ENCODE data around the gene RHOT1. TPM values are rescaled to one million over a fixed set of nuclear protein-coding genes. Genes with fewer than 3 reads are reported as not detected.

RHOT1 gene
- total RNA-seq, 1 donor from 2014 or later: 17.2 TPM

GRCh38 chr17:32158870-32159585 is 16.7 kb downstream of the RHOT1 start:
- intact Hi-C loops (cut with DNase I): no loop called here
- no peak for DNase-seq (ENCODE audit: low spot score in 2 of 2)
- Histone ChIP-seq H3K4me1 (peaks cover 0 to 3% of the 10 kb centered on the region in 2 donors), H3K36me3 (peaks cover 13 to 19% of the 10 kb centered on the region in 2 donors), H3K9me3 (no peaks in the 10 kb centered on the region), H3K27me3 (no peaks in the 10 kb centered on the region), H3K27ac (no peak overlapping the region), H3K4me3 (no peak overlapping the region)
- no peak for TF ChIP-seq CTCF (IDR thresholded peaks at IDR 0.05)

- H3K4me1 ChIP-seq: peaks cover 0 to 3% of the 10 kb centered on the region in 2 donors
- H3K27me3 ChIP-seq: no peaks in the 10 kb centered on the region
- peaks cover 10 to 25% of the 10 kb centered on the region in 2 donors for H3K36me3 ChIP-seq
- H3K4me3 ChIP-seq: no peak overlapping the region
- H3K9me3 ChIP-seq: no peaks in the 10 kb centered on the region
- DNase-seq (ENCODE audit: low spot score in 2 of 2): no peak
- TF ChIP-seq CTCF (IDR thresholded peaks at IDR 0.05): no peak
- H3K27ac ChIP-seq: no peak overlapping the region
- intact Hi-C loops (cut with DNase I): no loop called here
Measured at GRCh38 chr17:32159586-32160438, 17.5 kb downstream of the RHOT1 start.

- intact Hi-C loops (cut with DNase I): no loop called here
- Histone ChIP-seq H3K4me1 (peaks cover 0 to 3% of the 10 kb centered on the region in 2 donors), H3K27ac (no peak overlapping the region), H3K4me3 (no peak overlapping the region), H3K27me3 (no peaks in the 10 kb centered on the region), H3K9me3 (no peaks in the 10 kb centered on the region), H3K36me3 (peaks cover 5 to 25% of the 10 kb centered on the region in 2 donors)
- DNase-seq (ENCODE audit: low spot score in 2 of 2): no peak
- TF ChIP-seq CTCF (IDR thresholded peaks at IDR 0.05): no peak
Measured at GRCh38 chr17:32160526-32160925, 18.2 kb downstream of the RHOT1 start.

GRCh38 chr17:32161029-32161428 is 18.7 kb downstream of the RHOT1 start:
- no peak for TF ChIP-seq CTCF (IDR thresholded peaks at IDR 0.05)
- intact Hi-C loops (cut with DNase I): no loop called here
- Histone ChIP-seq H3K27ac (no peak overlapping the region), H3K4me1 (peaks cover 0 to under 1% of the 10 kb centered on the region in 2 donors), H3K27me3 (no peaks in the 10 kb centered on the region), H3K36me3 (peaks cover 5 to 25% of the 10 kb centered on the region in 2 donors), H3K4me3 (no peak overlapping the region), H3K9me3 (peaks cover 0 to 3% of the 10 kb centered on the region in 2 donors)
- DNase-seq (ENCODE audit: low spot score in 2 of 2): no peak

GRCh38 chr17:32161506-32162365 is 19.4 kb downstream of the RHOT1 start:
- H3K9me3 ChIP-seq: peaks cover 4 to 10% of the 10 kb centered on the region in 2 donors
- no peaks in the 10 kb centered on the region for H3K27me3 ChIP-seq
- peaks cover 5 to 29% of the 10 kb centered on the region in 2 donors for H3K36me3 ChIP-seq
- no peaks in the 10 kb centered on the region for H3K4me1 ChIP-seq
- DNase-seq (ENCODE audit: low spot score in 2 of 2): no peak
- no peak overlapping the region for H3K27ac ChIP-seq
- no peak for TF ChIP-seq CTCF (IDR thresholded peaks at IDR 0.05)
- intact Hi-C loops (cut with DNase I): no loop called here
- H3K4me3 ChIP-seq: no peak overlapping the region

Data from ascending aorta (tissue), 2 donors.